GM23248 (cell line): ENCODE data around the gene SPACDR.

Source experiments
- EZH2 ChIP-seq: fragments of 200-600 bp; sonication (generic); IDR thresholded peaks from 2 replicates; pipeline ENCODE4 v1.6.1; 2018; ENCODE audit warnings: antibody characterized with exemption, mild to moderate bottlenecking; ENCODE audit not compliant: insufficient read depth, poor library complexity, severe bottlenecking
- EZH2phosphoT487 ChIP-seq: fragments of 200-600 bp; sonication (generic); IDR thresholded peaks from 2 replicates; pipeline ENCODE4 v1.6.1; 2018; ENCODE audit warnings: antibody characterized with exemption, moderate library complexity, mild to moderate bottlenecking, low read depth; ENCODE audit not compliant: insufficient read depth

- TF ChIP-seq EZH2phosphoT487 (no peak), EZH2 (no peak)
Observed at GRCh38 chr7:100411101-100411500, 53.0 kb downstream of the SPACDR start.
